GM21423 (cell line): ENCODE results near the gene ASRGL1.

Experiments
- ATAC-seq: cut with Tn5 transposase; IDR thresholded peaks from one replicate; pipeline ENCODE4 v1.9.1; 2021; ENCODE audit warnings: mild to moderate bottlenecking, moderate library complexity; ENCODE audit not compliant: unreplicated experiment

The ASRGL1 gene

DNA sequence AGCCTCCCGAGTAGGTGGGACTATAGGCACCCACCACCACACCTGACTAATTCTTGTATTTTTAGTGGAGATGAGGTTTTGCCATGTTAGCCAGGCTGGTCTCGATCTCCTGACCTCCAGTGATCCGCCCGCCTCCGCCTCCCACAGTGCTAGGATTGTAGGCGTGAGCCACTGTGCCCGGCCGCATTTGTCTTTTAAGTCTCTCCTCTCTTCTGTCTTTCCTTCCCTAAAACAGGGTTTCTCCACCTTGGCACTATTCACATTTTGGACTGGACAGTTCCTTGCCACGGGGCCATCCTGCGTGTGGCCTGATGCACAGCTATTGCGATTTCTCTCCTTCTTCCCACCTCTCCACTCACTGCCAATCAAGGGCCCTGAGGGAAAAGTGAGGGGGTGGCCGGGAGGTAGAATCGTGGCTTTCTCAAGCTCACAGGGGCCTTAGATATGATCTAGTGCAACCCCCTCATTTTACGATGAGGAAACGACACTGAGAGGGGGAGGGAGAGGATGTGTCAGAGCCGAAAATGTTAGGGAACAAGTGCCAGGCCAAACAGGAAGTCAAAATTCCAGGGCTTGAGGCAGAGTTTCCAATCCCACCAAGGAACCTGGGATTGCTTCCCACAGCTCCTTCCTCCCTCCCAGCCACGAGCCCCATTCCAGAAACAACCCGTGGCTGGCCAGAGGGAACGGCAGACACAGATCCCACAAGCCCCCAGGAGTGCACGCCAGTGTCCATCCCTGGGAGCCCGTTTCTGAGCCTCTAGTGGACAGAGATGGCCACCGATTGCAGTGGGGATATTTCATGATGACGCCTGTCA is 102.7 kb downstream of the ASRGL1 start:
- no peak for ATAC-seq
